SU-DHL-6 (cell line): ENCODE measurements around the gene VPS35.

Source experiments
- H2AFZ ChIP-seq: fragments of 200-600 bp; sonication (generic); 2 replicates; pipeline ENCODE4 v1.6.1; 2014; ENCODE audit warnings: low read depth, mild to moderate bottlenecking, moderate library complexity, mixed read lengths, antibody characterized with exemption, low read length; ENCODE audit not compliant: severe bottlenecking
- H3F3A ChIP-seq: fragments of 200-600 bp; shearing (Covaris generic); 2 replicates; pipeline ENCODE4 v1.6.0; 2016; ENCODE audit warnings: antibody characterized with exemption, mild to moderate bottlenecking; ENCODE audit not compliant: insufficient read depth
- H3K27ac ChIP-seq: fragments of 200-600 bp; sonication (generic); 2 replicates; pipeline ENCODE4 v1.5.1; 2016; ENCODE audit warnings: low read depth, mild to moderate bottlenecking, low read length, moderate library complexity, mixed read lengths
- H3K27me3 ChIP-seq: fragments of 200-600 bp; sonication (generic), shearing (Covaris generic); 2 replicates; pipeline ENCODE4 v1.6.0; 2014; ENCODE audit warnings: mild to moderate bottlenecking, low read length
- H3K36me3 ChIP-seq: fragments of 200-600 bp; sonication (generic); 2 replicates; pipeline ENCODE4 v1.6.1; 2014; ENCODE audit warnings: mild to moderate bottlenecking, low read length, mixed read lengths
- H3K4me2 ChIP-seq: fragments of 300-600, 200-600 bp; shearing (Covaris generic), sonication (generic); 2 replicates; pipeline ENCODE4 v1.6.0; 2014; ENCODE audit warnings: low read length, low read depth, mild to moderate bottlenecking; ENCODE audit not compliant: poor library complexity, severe bottlenecking
- H3K4me3 ChIP-seq: fragments of 200-600 bp; sonication (generic); 2 replicates; pipeline ENCODE4 v1.5.1; 2014; ENCODE audit warnings: antibody characterized with exemption, low read length, mild to moderate bottlenecking, mixed read lengths; ENCODE audit not compliant: insufficient read depth, poor library complexity, severe bottlenecking
- H3K79me2 ChIP-seq: fragments of 200-600 bp; sonication (generic); 2 replicates; pipeline ENCODE4 v1.6.1; 2014; ENCODE audit warnings: mild to moderate bottlenecking, low read length, moderate library complexity; ENCODE audit not compliant: insufficient read depth
- H3K9ac ChIP-seq: fragments of 200-600 bp; sonication (generic); 2 replicates; pipeline ENCODE4 v1.7.0; 2014; ENCODE audit warnings: mild to moderate bottlenecking, low read length
- H3K9me2 ChIP-seq: fragments of 200-600 bp; sonication (generic); replicated peaks from 2 replicates; pipeline ENCODE4 v1.6.1; 2014; ENCODE audit warnings: low read length; ENCODE audit not compliant: insufficient read depth
- H3K9me3 ChIP-seq: fragments of 200-600 bp; sonication (generic); 2 replicates; pipeline ENCODE4 v1.6.1; 2014; ENCODE audit warnings: low read length, mixed read lengths; ENCODE audit not compliant: insufficient read depth
- H4K20me1 ChIP-seq: fragments of 200-600 bp; sonication (generic); 2 replicates; pipeline ENCODE4 v1.6.1; 2014; ENCODE audit warnings: low read depth, mild to moderate bottlenecking, antibody characterized with exemption, low read length, moderate library complexity, mixed read lengths
- EZH2phosphoT487 ChIP-seq: fragments of 200-600 bp; sonication (generic), shearing (Covaris generic); conservative IDR thresholded peaks from 2 replicates; pipeline ENCODE4 v1.6.1; 2018; ENCODE audit warnings: mild to moderate bottlenecking, antibody characterized with exemption, low read length, moderate library complexity, mixed read lengths
- TF ChIP-seq, protein P1 (sequence below): fragments of 200-600 bp; sonication (generic); IDR thresholded peaks from one replicate; pipeline ENCODE4 v1.5.1; 2017; ENCODE audit warnings: antibody characterized with exemption, mild to moderate bottlenecking, low read length, moderate library complexity; ENCODE audit not compliant: insufficient read depth, poor library complexity, severe bottlenecking

Gene VPS35

DNA sequence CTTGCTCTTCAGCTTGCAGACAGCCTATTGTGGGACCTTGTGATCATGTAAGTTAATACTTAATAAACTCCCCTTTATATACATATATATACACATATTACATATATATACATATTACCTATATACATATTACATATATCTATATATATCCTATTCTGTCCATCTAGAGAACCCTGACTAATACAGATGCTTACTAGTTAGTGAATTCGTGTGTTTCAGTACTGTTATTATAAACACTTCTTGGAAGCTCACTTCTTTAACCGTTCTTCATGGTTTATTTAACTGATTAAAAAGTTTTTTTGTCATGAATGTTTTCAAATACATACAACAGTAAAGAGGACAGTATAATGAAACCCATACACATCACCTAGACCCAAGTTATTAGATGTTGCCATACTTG, 13.1 kb upstream of the VPS35 start:
- no peaks in the 10 kb centered on the region for H3K9me3 ChIP-seq
- peaks cover 13% of the 10 kb centered on the region for H3K36me3 ChIP-seq
- no peaks in the 10 kb centered on the region for H3K79me2 ChIP-seq
- peaks cover 8% of the 10 kb centered on the region; the same call in 1 of the 2 replicates for H3F3A ChIP-seq
- no peak overlapping the region for H2AFZ ChIP-seq
- H3K4me2 ChIP-seq = no peak overlapping the region
- no peaks in the 10 kb centered on the region for H3K9me2 ChIP-seq
- H3K4me3 ChIP-seq = no peak overlapping the region
- no peak overlapping the region for H3K27ac ChIP-seq
- no peaks in the 10 kb centered on the region for H4K20me1 ChIP-seq
- no peak for TF ChIP-seq EZH2phosphoT487
- TF ChIP-seq, protein P1, sequence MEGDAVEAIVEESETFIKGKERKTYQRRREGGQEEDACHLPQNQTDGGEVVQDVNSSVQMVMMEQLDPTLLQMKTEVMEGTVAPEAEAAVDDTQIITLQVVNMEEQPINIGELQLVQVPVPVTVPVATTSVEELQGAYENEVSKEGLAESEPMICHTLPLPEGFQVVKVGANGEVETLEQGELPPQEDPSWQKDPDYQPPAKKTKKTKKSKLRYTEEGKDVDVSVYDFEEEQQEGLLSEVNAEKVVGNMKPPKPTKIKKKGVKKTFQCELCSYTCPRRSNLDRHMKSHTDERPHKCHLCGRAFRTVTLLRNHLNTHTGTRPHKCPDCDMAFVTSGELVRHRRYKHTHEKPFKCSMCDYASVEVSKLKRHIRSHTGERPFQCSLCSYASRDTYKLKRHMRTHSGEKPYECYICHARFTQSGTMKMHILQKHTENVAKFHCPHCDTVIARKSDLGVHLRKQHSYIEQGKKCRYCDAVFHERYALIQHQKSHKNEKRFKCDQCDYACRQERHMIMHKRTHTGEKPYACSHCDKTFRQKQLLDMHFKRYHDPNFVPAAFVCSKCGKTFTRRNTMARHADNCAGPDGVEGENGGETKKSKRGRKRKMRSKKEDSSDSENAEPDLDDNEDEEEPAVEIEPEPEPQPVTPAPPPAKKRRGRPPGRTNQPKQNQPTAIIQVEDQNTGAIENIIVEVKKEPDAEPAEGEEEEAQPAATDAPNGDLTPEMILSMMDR = no peak
- H3K27me3 ChIP-seq = no peaks in the 10 kb centered on the region
- no peak overlapping the region for H3K9ac ChIP-seq

DNA sequence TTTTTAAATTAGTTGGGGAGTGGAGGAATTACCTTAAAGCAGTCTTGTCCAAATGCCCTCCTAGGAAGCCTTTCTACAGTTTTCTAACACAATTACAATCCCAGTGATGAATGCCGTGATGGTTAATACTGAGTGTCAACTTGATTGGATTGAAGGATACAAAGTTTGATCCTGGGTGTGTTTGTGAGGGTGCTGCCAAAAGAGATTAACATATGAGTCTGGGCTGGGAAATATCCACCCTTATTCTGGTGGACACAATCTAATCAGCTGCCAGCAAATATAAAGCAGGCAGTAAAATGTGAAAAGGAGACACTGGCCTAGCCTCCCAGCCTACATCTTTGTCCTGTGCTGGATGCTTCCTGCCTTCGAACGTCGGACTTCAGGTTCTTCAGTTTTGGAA, 12.6 kb upstream of the VPS35 start:
- Histone ChIP-seq H4K20me1 (no peaks in the 10 kb centered on the region), H2AFZ (no peak overlapping the region), H3K9ac (no peak overlapping the region), H3K4me2 (no peak overlapping the region), H3F3A (peaks cover 8% of the 10 kb centered on the region; the same call in 1 of the 2 replicates), H3K4me3 (no peak overlapping the region), H3K9me3 (no peaks in the 10 kb centered on the region), H3K79me2 (no peaks in the 10 kb centered on the region), H3K36me3 (peaks cover 17% of the 10 kb centered on the region), H3K9me2 (no peaks in the 10 kb centered on the region), H3K27ac (no peak overlapping the region), H3K27me3 (no peaks in the 10 kb centered on the region)
- TF ChIP-seq EZH2phosphoT487 = no peak
- TF ChIP-seq, protein P1 = no peak

- Histone ChIP-seq H3K36me3 (peaks cover 33% of the 10 kb centered on the region), H3K4me3 (no peak overlapping the region), H3K9ac (no peak overlapping the region), H4K20me1 (no peaks in the 10 kb centered on the region; the same call in 1 of the 2 replicates), H3K79me2 (no peaks in the 10 kb centered on the region), H3K27ac (no peak overlapping the region), H2AFZ (no peak overlapping the region), H3F3A (peaks cover 13% of the 10 kb centered on the region), H3K9me2 (no peaks in the 10 kb centered on the region), H3K9me3 (no peaks in the 10 kb centered on the region), H3K27me3 (no peaks in the 10 kb centered on the region), H3K4me2 (no peak overlapping the region)
- TF ChIP-seq EZH2phosphoT487 = no peak
- TF ChIP-seq, protein P1 = no peak
Measured at GRCh38 chr16:46700048-46700447, 11.1 kb upstream of the VPS35 start.
